ENCODE measurements around the gene MECR. TPM values are rescaled to one million over a fixed set of nuclear protein-coding genes. Genes with fewer than 3 reads are reported as not detected.
A peak's percentile ranks its signal among the peaks of the same experiment; 100 is the strongest.

MECR gene
- total RNA-seq, 2 experiments from 2014 or later = 24.5 to 26.9 TPM

GRCh38 chr1:29249170-29249691, 18.5 kb upstream of the MECR start:
- CTCF ChIA-PET = no interaction called here
- Mint-ChIP-seq H3K4me3 (no peak overlapping the region), H3K27ac (no peak overlapping the region), H3K36me3 (no peaks in the 10 kb centered on the region), H3K4me1 (no peaks in the 10 kb centered on the region), H3K27me3 (no peaks in the 10 kb centered on the region), H3K9me3 (ENCODE audit: low read depth) (no peaks in the 10 kb centered on the region)
- ATAC-seq = no peak
- no peak for DNase-seq

GRCh38 chr1:29248409-29248808, 17.7 kb upstream of the MECR start:
- H3K4me3 Mint-ChIP-seq = no peak overlapping the region
- H3K9me3 Mint-ChIP-seq (ENCODE audit: low read depth) = no peaks in the 10 kb centered on the region
- H3K27ac Mint-ChIP-seq = no peak overlapping the region
- H3K27me3 Mint-ChIP-seq = no peaks in the 10 kb centered on the region
- H3K36me3 Mint-ChIP-seq = no peaks in the 10 kb centered on the region
- H3K4me1 Mint-ChIP-seq = no peaks in the 10 kb centered on the region
- CTCF ChIA-PET = no interaction called here
- no peak for ATAC-seq
- DNase-seq = no peak

GRCh38 chr1:29247571-29248273, 17.0 kb upstream of the MECR start:
- H3K4me3 Mint-ChIP-seq = no peak overlapping the region
- no peaks in the 10 kb centered on the region for H3K9me3 Mint-ChIP-seq (ENCODE audit: low read depth)
- ATAC-seq (no peak), DNase-seq (no peak)
- no peak overlapping the region for H3K27ac Mint-ChIP-seq
- H3K4me1 Mint-ChIP-seq = no peaks in the 10 kb centered on the region
- CTCF ChIA-PET = no interaction called here
- H3K27me3 Mint-ChIP-seq = no peaks in the 10 kb centered on the region
- no peaks in the 10 kb centered on the region for H3K36me3 Mint-ChIP-seq

- no peaks in the 10 kb centered on the region for H3K4me1 Mint-ChIP-seq
- no peak for ATAC-seq
- no peaks in the 10 kb centered on the region for H3K36me3 Mint-ChIP-seq
Observed at GRCh38 chr1:29247044-29247443, 16.3 kb upstream of the MECR start.

GRCh38 chr1:29245876-29246275, 15.1 kb upstream of the MECR start:
- Mint-ChIP-seq H3K27ac (no peak overlapping the region), H3K27me3 (peaks cover 9% of the 10 kb centered on the region), H3K4me3 (no peak overlapping the region), H3K36me3 (no peaks in the 10 kb centered on the region), H3K9me3 (ENCODE audit: low read depth) (no peaks in the 10 kb centered on the region), H3K4me1 (no peaks in the 10 kb centered on the region)
- DNase-seq (no peak), ATAC-seq (no peak)
- CTCF ChIA-PET = interaction anchor here (0.5 to 1.2 kb wide), 2 partner anchors 10 to 20 kb away, joined by 3 to 4 read pairs; partner anchors contain the start of gene PTPRU

More at GRCh38 chr1:29247044-29247443, 16.3 kb upstream of the MECR start:
- Mint-ChIP-seq H3K4me3 (no peak overlapping the region), H3K9me3 (ENCODE audit: low read depth) (no peaks in the 10 kb centered on the region), H3K27ac (no peak overlapping the region), H3K27me3 (no peaks in the 10 kb centered on the region)
- DNase-seq = no peak
- CTCF ChIA-PET = no interaction called here

GRCh38 chr1:29245261-29245660, 14.5 kb upstream of the MECR start:
- Mint-ChIP-seq H3K27me3 (peaks cover 11% of the 10 kb centered on the region), H3K9me3 (ENCODE audit: low read depth) (no peaks in the 10 kb centered on the region), H3K4me3 (no peak overlapping the region), H3K4me1 (no peaks in the 10 kb centered on the region), H3K27ac (no peak overlapping the region), H3K36me3 (no peaks in the 10 kb centered on the region)
- DNase-seq (no peak), ATAC-seq (no peak)
- CTCF ChIA-PET = interaction anchor here (0.5 to 1.2 kb wide), 2 partner anchors 9 to 20 kb away, joined by 3 to 4 read pairs; partner anchors contain the start of gene PTPRU

- Mint-ChIP-seq H3K9me3 (ENCODE audit: low read depth) (no peaks in the 10 kb centered on the region), H3K36me3 (no peaks in the 10 kb centered on the region)
- CTCF ChIA-PET = no interaction called here
Observed at GRCh38 chr1:29243871-29244200, 13.1 kb upstream of the MECR start.

GRCh38 chr1:29243023-29243870, 12.5 kb upstream of the MECR start:
- Mint-ChIP-seq H3K4me3 (no peak overlapping the region), H3K36me3 (no peaks in the 10 kb centered on the region), H3K27me3 (peaks cover 31% of the 10 kb centered on the region), H3K4me1 (peaks cover 3% of the 10 kb centered on the region), H3K27ac (no peak overlapping the region), H3K9me3 (ENCODE audit: low read depth) (no peaks in the 10 kb centered on the region)
- no peak for DNase-seq
- CTCF ChIA-PET = no interaction called here
- ATAC-seq = no peak

More at GRCh38 chr1:29243871-29244200, 13.1 kb upstream of the MECR start:
- no peak for DNase-seq
- Mint-ChIP-seq H3K27ac (no peak overlapping the region), H3K27me3 (peaks cover 25% of the 10 kb centered on the region), H3K4me3 (no peak overlapping the region), H3K4me1 (peaks cover under 1% of the 10 kb centered on the region)
- no peak for ATAC-seq

- Mint-ChIP-seq H3K9me3 (ENCODE audit: low read depth) (no peaks in the 10 kb centered on the region), H3K27me3 (peaks cover 43% of the 10 kb centered on the region), H3K4me1 (peaks cover 15% of the 10 kb centered on the region), H3K36me3 (peaks cover 6% of the 10 kb centered on the region), H3K27ac (no peak overlapping the region), H3K4me3 (no peak overlapping the region)
- DNase-seq = no peak
- CTCF ChIA-PET = interaction anchor here (1.6 kb wide), 1 partner anchor 9 kb away, joined by 3 read pairs; no protein-coding TSS in a partner anchor
- no peak for ATAC-seq
Observed at GRCh38 chr1:29240986-29241385, 10.3 kb upstream of the MECR start.

- Mint-ChIP-seq H3K9me3 (ENCODE audit: low read depth) (no peaks in the 10 kb centered on the region), H3K27ac (no peak overlapping the region), H3K27me3 (peaks cover 49% of the 10 kb centered on the region), H3K4me1 (peaks cover 18% of the 10 kb centered on the region), H3K4me3 (no peak overlapping the region), H3K36me3 (peaks cover 6% of the 10 kb centered on the region)
- no peak for ATAC-seq
- DNase-seq = no peak
- CTCF ChIA-PET = interaction anchor here (1.6 to 2.1 kb wide), 2 partner anchors 9 to 20 kb away, joined by 3 to 5 read pairs; no protein-coding TSS in a partner anchor
Observed at GRCh38 chr1:29240400-29240837, 9.7 kb upstream of the MECR start.

- Mint-ChIP-seq H3K4me1 (peaks cover 18% of the 10 kb centered on the region), H3K36me3 (peaks cover 6% of the 10 kb centered on the region), H3K4me3 (no peak overlapping the region), H3K27me3 (peaks cover 57% of the 10 kb centered on the region), H3K9me3 (ENCODE audit: low read depth) (no peaks in the 10 kb centered on the region), H3K27ac (no peak overlapping the region)
- CTCF ChIA-PET = interaction anchor here (1.2 to 2.1 kb wide), 3 partner anchors 8 to 1141 kb away, joined by 3 to 5 read pairs (median 3); no protein-coding TSS in a partner anchor
- DNase-seq (no peak), ATAC-seq (no peak)
Observed at GRCh38 chr1:29239142-29239541, 8.4 kb upstream of the MECR start.

- Mint-ChIP-seq H3K4me1 (peaks cover 18% of the 10 kb centered on the region), H3K27ac (peak overlapping the region; percentile 13), H3K36me3 (peaks cover 6% of the 10 kb centered on the region), H3K9me3 (ENCODE audit: low read depth) (no peaks in the 10 kb centered on the region), H3K27me3 (peaks cover 62% of the 10 kb centered on the region), H3K4me3 (peak overlapping the region; percentile 25)
- no peak for DNase-seq
- CTCF ChIA-PET = interaction anchor here (1.2 to 2.1 kb wide), 2 partner anchors 22 to 1142 kb away, joined by 3 to 5 read pairs; no protein-coding TSS in a partner anchor
- ATAC-seq = no peak
Observed at GRCh38 chr1:29238620-29239002, 7.9 kb upstream of the MECR start.

GRCh38 chr1:29237852-29238619, 7.3 kb upstream of the MECR start:
- ATAC-seq (no peak), DNase-seq (no peak)
- H3K27ac Mint-ChIP-seq = no peak overlapping the region
- H3K4me1 Mint-ChIP-seq = peaks cover 18% of the 10 kb centered on the region
- peaks cover 63% of the 10 kb centered on the region for H3K27me3 Mint-ChIP-seq
- H3K9me3 Mint-ChIP-seq (ENCODE audit: low read depth) = no peaks in the 10 kb centered on the region
- H3K36me3 Mint-ChIP-seq = peaks cover 6% of the 10 kb centered on the region
- peak overlapping the region; percentile 65 for H3K4me3 Mint-ChIP-seq
- CTCF ChIA-PET = interaction anchor here (1.2 to 2.1 kb wide), 2 partner anchors 23 to 1142 kb away, joined by 3 to 5 read pairs; no protein-coding TSS in a partner anchor

Measured in activated CD8-positive, alpha-beta memory T cell treated with anti-CD3 and anti-CD28 coated beads, Interleukin-2, amount 10 ng/mL, durations not matched to agents 7 days and 5 days (primary cell).